Loucy (cell line): ENCODE measurements around the gene SLC17A8.

Source experiments
- H2AFZ ChIP-seq: fragments of 200-600 bp; sonication (generic); 2 replicates; pipeline ENCODE4 v1.6.0; 2016; ENCODE audit warnings: antibody characterized with exemption, mild to moderate bottlenecking, low read length, moderate library complexity
- H3F3A ChIP-seq: fragments of 200-600 bp; 2 replicates; pipeline ENCODE4 v1.6.0; 2016; ENCODE audit warnings: antibody characterized with exemption, low read depth, mild to moderate bottlenecking
- H3K27me3 ChIP-seq: fragments of 200-600 bp; sonication (generic); 2 replicates; pipeline ENCODE4 v1.6.1; 2014; ENCODE audit warnings: low read length, mild to moderate bottlenecking; ENCODE audit not compliant: insufficient read depth, poor library complexity, severe bottlenecking
- H3K36me3 ChIP-seq: fragments of 200-600 bp; sonication (generic); 2 replicates; pipeline ENCODE4 v1.6.1; 2016; ENCODE audit warnings: low read length; ENCODE audit not compliant: insufficient read depth
- H3K4me1 ChIP-seq: fragments of 200-600 bp; sonication (generic); 2 replicates; pipeline ENCODE4 v1.5.1; 2014; ENCODE audit warnings: low read length, mild to moderate bottlenecking; ENCODE audit not compliant: insufficient read depth, poor library complexity, severe bottlenecking
- H3K4me2 ChIP-seq: fragments of 200-600 bp; sonication (generic); 2 replicates; pipeline ENCODE4 v1.6.0; 2014; ENCODE audit warnings: antibody characterized with exemption, low read length, low read depth, mild to moderate bottlenecking; ENCODE audit not compliant: poor library complexity, severe bottlenecking
- H3K4me3 ChIP-seq: fragments of 200-600 bp; sonication (generic); 2 replicates; pipeline ENCODE4 v1.5.1; 2014; ENCODE audit warnings: low read length, mild to moderate bottlenecking, mixed read lengths; ENCODE audit not compliant: poor library complexity, severe bottlenecking
- H3K79me2 ChIP-seq: fragments of 200-600 bp; sonication (generic); 2 replicates; pipeline ENCODE4 v1.6.1; 2014; ENCODE audit warnings: low read length; ENCODE audit not compliant: insufficient read depth
- H3K9ac ChIP-seq: fragments of 200-600 bp; sonication (generic); 2 replicates; pipeline ENCODE4 v1.6.0; 2014; ENCODE audit warnings: mild to moderate bottlenecking, low read depth, low read length, moderate library complexity; ENCODE audit not compliant: poor library complexity, severe bottlenecking
- H3K9me2 ChIP-seq: fragments of 200-600 bp; sonication (generic); replicated peaks from 2 replicates; pipeline ENCODE4 v1.6.1; 2016; ENCODE audit warnings: low read depth, low read length, mixed read lengths
- H3K9me3 ChIP-seq: fragments of 200-600 bp; sonication (generic); 2 replicates; pipeline ENCODE4 v1.6.1; 2014; ENCODE audit warnings: mild to moderate bottlenecking, antibody characterized with exemption, low read length, low read depth; ENCODE audit not compliant: insufficient read depth
- H4K20me1 ChIP-seq: fragments of 200-600 bp; sonication (generic); 2 replicates; pipeline ENCODE4 v1.6.0; 2014; ENCODE audit warnings: antibody characterized with exemption, low read length, mild to moderate bottlenecking; ENCODE audit not compliant: insufficient read depth, poor library complexity, severe bottlenecking
- EZH2phosphoT487 ChIP-seq: fragments of 200-600 bp; IDR thresholded peaks from 2 replicates; pipeline ENCODE4 v1.6.1; 2018; ENCODE audit warnings: antibody characterized with exemption, mild to moderate bottlenecking, moderate library complexity, borderline replicate concordance
- TF ChIP-seq, protein P1 (sequence below): fragments of 200-600 bp; sonication (generic); conservative IDR thresholded peaks from 2 replicates; pipeline ENCODE4 v1.5.1; 2014; ENCODE audit warnings: mild to moderate bottlenecking, antibody characterized with exemption, low read length

SLC17A8 gene

DNA sequence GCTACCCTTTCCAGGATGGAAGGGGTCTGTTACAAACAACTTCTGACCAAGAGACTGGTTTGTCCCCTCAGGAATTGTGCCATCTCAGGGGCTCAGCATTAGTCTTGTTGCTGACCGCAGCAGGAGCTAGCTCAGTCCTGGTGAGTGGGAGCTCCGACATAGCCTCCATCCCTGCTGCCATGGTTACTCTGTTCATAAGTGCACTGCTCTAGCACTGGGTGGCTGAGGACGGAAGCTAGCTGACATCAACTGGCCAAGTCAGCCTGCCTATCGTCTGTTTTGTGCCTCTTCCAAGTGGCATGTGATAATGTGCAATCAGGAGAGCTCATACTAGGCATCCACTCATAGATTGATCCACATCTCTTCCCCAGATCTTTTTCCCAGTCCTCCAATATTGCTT is 7.5 kb downstream of the SLC17A8 start:
- no peaks in the 10 kb centered on the region for H3K27me3 ChIP-seq
- no peaks in the 10 kb centered on the region for H3F3A ChIP-seq
- H3K79me2 ChIP-seq, result no peaks in the 10 kb centered on the region
- no peak overlapping the region for H3K4me2 ChIP-seq
- H2AFZ ChIP-seq, result no peak overlapping the region
- H3K4me3 ChIP-seq, result no peak overlapping the region
- TF ChIP-seq, protein P1, sequence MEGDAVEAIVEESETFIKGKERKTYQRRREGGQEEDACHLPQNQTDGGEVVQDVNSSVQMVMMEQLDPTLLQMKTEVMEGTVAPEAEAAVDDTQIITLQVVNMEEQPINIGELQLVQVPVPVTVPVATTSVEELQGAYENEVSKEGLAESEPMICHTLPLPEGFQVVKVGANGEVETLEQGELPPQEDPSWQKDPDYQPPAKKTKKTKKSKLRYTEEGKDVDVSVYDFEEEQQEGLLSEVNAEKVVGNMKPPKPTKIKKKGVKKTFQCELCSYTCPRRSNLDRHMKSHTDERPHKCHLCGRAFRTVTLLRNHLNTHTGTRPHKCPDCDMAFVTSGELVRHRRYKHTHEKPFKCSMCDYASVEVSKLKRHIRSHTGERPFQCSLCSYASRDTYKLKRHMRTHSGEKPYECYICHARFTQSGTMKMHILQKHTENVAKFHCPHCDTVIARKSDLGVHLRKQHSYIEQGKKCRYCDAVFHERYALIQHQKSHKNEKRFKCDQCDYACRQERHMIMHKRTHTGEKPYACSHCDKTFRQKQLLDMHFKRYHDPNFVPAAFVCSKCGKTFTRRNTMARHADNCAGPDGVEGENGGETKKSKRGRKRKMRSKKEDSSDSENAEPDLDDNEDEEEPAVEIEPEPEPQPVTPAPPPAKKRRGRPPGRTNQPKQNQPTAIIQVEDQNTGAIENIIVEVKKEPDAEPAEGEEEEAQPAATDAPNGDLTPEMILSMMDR, result no peak
- TF ChIP-seq EZH2phosphoT487, result no peak
- H4K20me1 ChIP-seq, result no peaks in the 10 kb centered on the region
- no peaks in the 10 kb centered on the region for H3K9me3 ChIP-seq
- no peaks in the 10 kb centered on the region for H3K9me2 ChIP-seq
- no peaks in the 10 kb centered on the region for H3K4me1 ChIP-seq
- no peak overlapping the region for H3K9ac ChIP-seq
- H3K36me3 ChIP-seq, result no peaks in the 10 kb centered on the region

DNA sequence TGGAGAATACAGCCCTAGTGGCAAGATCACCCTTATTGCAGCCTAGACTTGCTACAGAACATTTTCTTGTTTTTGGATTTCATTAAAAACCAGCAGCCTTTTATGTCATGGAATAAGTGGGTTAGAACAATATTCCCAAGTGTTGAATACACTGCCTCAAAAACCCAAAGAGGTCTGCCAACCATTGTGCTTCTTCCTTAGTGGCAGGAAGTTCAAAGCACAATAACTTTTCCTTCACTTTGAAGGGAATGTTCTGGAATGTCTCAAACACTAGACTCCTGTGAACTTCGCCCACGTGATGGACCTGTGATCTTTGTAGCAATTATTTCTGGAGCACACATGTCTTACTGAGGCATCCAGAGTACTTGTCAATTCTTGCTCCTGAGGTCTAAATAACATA is 8.5 kb downstream of the SLC17A8 start:
- Histone ChIP-seq H3K9me2 (no peaks in the 10 kb centered on the region), H3K4me1 (no peaks in the 10 kb centered on the region), H3K79me2 (no peaks in the 10 kb centered on the region), H3K4me2 (no peak overlapping the region), H4K20me1 (no peaks in the 10 kb centered on the region), H3F3A (no peaks in the 10 kb centered on the region), H3K9ac (no peak overlapping the region), H3K27me3 (no peaks in the 10 kb centered on the region), H3K9me3 (no peaks in the 10 kb centered on the region), H3K36me3 (no peaks in the 10 kb centered on the region), H2AFZ (no peak overlapping the region), H3K4me3 (no peak overlapping the region)
- TF ChIP-seq EZH2phosphoT487, result no peak
- TF ChIP-seq, protein P1, result no peak

DNA sequence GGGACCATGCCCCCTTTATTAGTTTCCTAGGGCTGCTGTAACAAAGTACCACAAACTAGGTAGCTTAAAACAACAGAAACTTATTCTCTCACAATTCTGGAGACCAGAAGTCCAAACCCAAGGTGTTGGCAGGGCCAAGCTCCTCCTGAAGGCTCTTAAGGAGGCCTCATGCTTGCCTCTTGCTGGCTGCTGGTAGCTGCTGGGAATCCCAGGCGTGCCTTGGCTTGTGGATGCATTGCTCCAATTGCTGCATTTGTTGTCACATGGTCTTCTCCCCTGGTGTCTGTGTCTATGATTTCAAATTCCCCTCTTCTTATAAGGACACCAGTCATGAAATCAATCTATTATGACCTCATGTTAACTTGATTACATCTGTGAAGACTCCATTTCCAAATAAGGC is 11.2 kb downstream of the SLC17A8 start:
- Histone ChIP-seq H3K79me2 (no peaks in the 10 kb centered on the region), H3K4me2 (no peak overlapping the region), H3K4me3 (no peak overlapping the region), H3F3A (no peaks in the 10 kb centered on the region), H2AFZ (no peak overlapping the region), H3K27me3 (no peaks in the 10 kb centered on the region), H3K9ac (no peak overlapping the region), H3K9me3 (no peaks in the 10 kb centered on the region), H4K20me1 (no peaks in the 10 kb centered on the region), H3K36me3 (no peaks in the 10 kb centered on the region), H3K9me2 (no peaks in the 10 kb centered on the region), H3K4me1 (no peaks in the 10 kb centered on the region)
- TF ChIP-seq EZH2phosphoT487, result no peak
- TF ChIP-seq, protein P1, result no peak
